Adrenal gland (tissue), 5 donors: Measurements from ENCODE around the gene LMF2.

Experiments
- POLR2A ChIP-seq, 2 donors: fragments of 450-650 bp; IDR thresholded peaks; one replicate each; pipeline ENCODE4 v1.6.1; 2017; ENCODE audit warnings: antibody characterized with exemption in 2 of 2, mild to moderate bottlenecking in 2 of 2, moderate library complexity in 1 of 2
- TF ChIP-seq, protein P1 (sequence below), 6 experiments: fragments of 450-650 bp in 4 of 6; fragments of 200-600 bp in 2 of 6; sonication (generic) in 1 of 6; IDR thresholded peaks; 1 replicate in 5 of 6; 2 replicates in 1 of 6; pipeline versions ENCODE4 v1.5.1 to v1.8.0; 2016 to 2021; ENCODE audit warnings: antibody characterized with exemption in 6 of 6, mild to moderate bottlenecking in 2 of 6, moderate library complexity in 1 of 6
- donor health status: DM: no; HTN: no; CAD: no.

DNA sequence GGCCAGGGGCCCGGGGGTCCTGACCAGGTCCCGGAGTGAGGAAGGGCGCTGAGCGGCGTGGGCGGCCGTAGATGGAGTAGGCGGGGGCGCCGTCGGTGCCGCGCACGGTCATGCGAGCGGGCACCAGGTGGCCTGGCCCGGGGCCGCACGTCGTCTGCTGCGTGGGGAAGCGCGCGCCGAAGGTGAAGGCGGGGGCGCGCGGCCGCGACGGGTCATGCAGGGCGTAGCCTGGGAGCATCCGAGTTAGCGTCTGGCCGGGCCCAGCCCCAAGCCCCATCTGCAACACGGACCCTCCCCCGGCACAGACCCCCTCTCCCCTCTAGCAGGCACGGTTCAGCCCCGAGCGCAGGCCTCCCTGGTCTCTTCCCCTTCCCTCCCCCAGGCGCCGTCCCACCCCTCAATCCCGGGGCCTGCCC, 24.1 kb upstream of the LMF2 start:
- TF ChIP-seq, protein P1, sequence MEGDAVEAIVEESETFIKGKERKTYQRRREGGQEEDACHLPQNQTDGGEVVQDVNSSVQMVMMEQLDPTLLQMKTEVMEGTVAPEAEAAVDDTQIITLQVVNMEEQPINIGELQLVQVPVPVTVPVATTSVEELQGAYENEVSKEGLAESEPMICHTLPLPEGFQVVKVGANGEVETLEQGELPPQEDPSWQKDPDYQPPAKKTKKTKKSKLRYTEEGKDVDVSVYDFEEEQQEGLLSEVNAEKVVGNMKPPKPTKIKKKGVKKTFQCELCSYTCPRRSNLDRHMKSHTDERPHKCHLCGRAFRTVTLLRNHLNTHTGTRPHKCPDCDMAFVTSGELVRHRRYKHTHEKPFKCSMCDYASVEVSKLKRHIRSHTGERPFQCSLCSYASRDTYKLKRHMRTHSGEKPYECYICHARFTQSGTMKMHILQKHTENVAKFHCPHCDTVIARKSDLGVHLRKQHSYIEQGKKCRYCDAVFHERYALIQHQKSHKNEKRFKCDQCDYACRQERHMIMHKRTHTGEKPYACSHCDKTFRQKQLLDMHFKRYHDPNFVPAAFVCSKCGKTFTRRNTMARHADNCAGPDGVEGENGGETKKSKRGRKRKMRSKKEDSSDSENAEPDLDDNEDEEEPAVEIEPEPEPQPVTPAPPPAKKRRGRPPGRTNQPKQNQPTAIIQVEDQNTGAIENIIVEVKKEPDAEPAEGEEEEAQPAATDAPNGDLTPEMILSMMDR (IDR thresholded peaks at IDR 0.05), result no peak
- TF ChIP-seq POLR2A (IDR thresholded peaks at IDR 0.05), result no peak
